CD8-positive, alpha-beta memory T cell (primary cell): ENCODE data around the gene PXK. TPM values are rescaled to one million over a fixed set of nuclear protein-coding genes. Genes with fewer than 3 reads are reported as not detected.

ENCODE experiments used
- CTCF ChIA-PET: fragments of 350-600 bp; sonication (Branson Sonifier 250); formaldehyde crosslinking; loops from one replicate; lab custom pipeline; 2021; ENCODE audit warnings: antibody characterized with exemption; lab: Charles Lee
- POLR2A ChIA-PET: fragments of 350-600 bp; sonication (Branson Sonifier 250); formaldehyde crosslinking; loops from one replicate; lab custom pipeline; 2021; ENCODE audit warnings: antibody characterized with exemption; lab: Charles Lee
- DNase-seq, 5 donors: peaks; one replicate each; pipeline versions ENCODE4 v3.0.0 to v3.0.0-alpha.2; 2020 to 2022; ENCODE audit warnings: mixed read lengths in 1 of 5
- H3K27ac ChIP-seq: one replicate; pipeline ENCODE4 v1.7.0; 2013; ENCODE audit warnings: low read depth, mild to moderate bottlenecking, low read length, moderate library complexity
- H3K27me3 ChIP-seq: 2 replicates; pipeline ENCODE4 v1.7.0; 2013; ENCODE audit warnings: low read length, mild to moderate bottlenecking; ENCODE audit not compliant: insufficient read depth, poor library complexity, severe bottlenecking
- H3K36me3 ChIP-seq: 2 replicates; pipeline ENCODE4 v1.7.0; 2013; ENCODE audit warnings: mild to moderate bottlenecking, low read length, moderate library complexity; ENCODE audit not compliant: insufficient read depth
- H3K4me1 ChIP-seq: 2 replicates; pipeline ENCODE4 v1.7.0; 2013; ENCODE audit warnings: mild to moderate bottlenecking, low read length, moderate library complexity; ENCODE audit not compliant: insufficient read depth
- H3K4me3 ChIP-seq: 2 replicates; pipeline ENCODE4 v1.7.0; 2013; ENCODE audit warnings: mild to moderate bottlenecking, low read length
- H3K9me3 ChIP-seq: 2 replicates; pipeline ENCODE4 v1.7.0; 2013; ENCODE audit warnings: mild to moderate bottlenecking, low read length
- H3K27ac Mint-ChIP-seq, 8 donors: one replicate each; pipeline ENCODE4 v1.8.0; 2020 to 2021; ENCODE audit warnings: mixed read lengths in 8 of 8, mild to moderate bottlenecking in 6 of 8, inconsistent platforms in 3 of 8, moderate library complexity in 3 of 8
- H3K27me3 Mint-ChIP-seq, 2 donors: one replicate each; pipeline ENCODE4 v1.8.0; 2020 to 2021; ENCODE audit warnings: mixed read lengths in 2 of 2, mild to moderate bottlenecking in 1 of 2, moderate library complexity in 1 of 2
- H3K36me3 Mint-ChIP-seq, 3 donors: one replicate each; pipeline ENCODE4 v1.8.0; 2020 to 2021; ENCODE audit warnings: mixed read lengths in 3 of 3, inconsistent platforms in 1 of 3, mild to moderate bottlenecking in 1 of 3
- H3K4me1 Mint-ChIP-seq, 3 donors: one replicate each; pipeline ENCODE4 v1.8.0; 2020 to 2021; ENCODE audit warnings: mixed read lengths in 3 of 3, inconsistent platforms in 1 of 3, mild to moderate bottlenecking in 1 of 3
- H3K4me3 Mint-ChIP-seq, 7 donors: one replicate each; pipeline ENCODE4 v1.8.0; 2020 to 2021; ENCODE audit warnings: mixed read lengths in 7 of 7, mild to moderate bottlenecking in 6 of 7, moderate library complexity in 4 of 7, inconsistent platforms in 2 of 7
- H3K9me3 Mint-ChIP-seq, 5 donors: one replicate each; pipeline ENCODE4 v1.8.0; 2020 to 2022; ENCODE audit warnings: mixed read lengths in 5 of 5, mild to moderate bottlenecking in 3 of 5, moderate library complexity in 2 of 5, inconsistent platforms in 1 of 5
- polyA plus RNA-seq: library from polyadenylated mRNA; unstranded; fragments of 300-500 nt; fragmentation: Illumina TruSeq; gene quantifications from one replicate; pipeline ENCODE4 v1.2.3, GENCODE V29; 2021
- total RNA-seq, 2 experiments: library from RNA; stranded (reverse); gene quantifications; one replicate each; pipeline ENCODE4 v1.2.3, GENCODE V29; 2021

The PXK gene
- total and polyA plus RNA-seq, 3 experiments from 2014 or later = 24.8 to 27.8 (median 27.2) TPM

- Mint-ChIP-seq H3K27ac (peak overlapping the region in 1 of 8 donors; percentile 41), H3K4me1 (peaks cover 0 to 7% (median 7%) of the 10 kb centered on the region in 3 donors), H3K27me3 (no peaks in the 10 kb centered on the region), H3K9me3 (no peaks in the 10 kb centered on the region), H3K4me3 (no peak overlapping the region), H3K36me3 (peaks cover 0 to 25% (median 6%) of the 10 kb centered on the region in 3 donors)
- no peaks in the 10 kb centered on the region for H3K4me1 ChIP-seq
- H3K36me3 ChIP-seq = no peaks in the 10 kb centered on the region
- no peaks in the 10 kb centered on the region for H3K27me3 ChIP-seq
- H3K9me3 ChIP-seq = no peaks in the 10 kb centered on the region
- no peak overlapping the region for H3K27ac ChIP-seq
- no peak overlapping the region for H3K4me3 ChIP-seq
- no peak for DNase-seq
- CTCF ChIA-PET = interaction anchor here (0.9 to 2.7 kb wide), 6 partner anchors 9 to 228 kb away, joined by 3 to 16 read pairs (median 5); partner anchors contain the start of genes HTD2 and RPP14
- POLR2A ChIA-PET = no interaction called here
These were observed 83.5 kb downstream of the PXK start for GRCh38 chr3:58416191-58416590.

- Histone ChIP-seq H3K4me3 (no peak overlapping the region), H3K27ac (no peak overlapping the region), H3K9me3 (no peaks in the 10 kb centered on the region), H3K4me1 (no peaks in the 10 kb centered on the region), H3K36me3 (no peaks in the 10 kb centered on the region), H3K27me3 (no peaks in the 10 kb centered on the region)
- ChIA-PET POLR2A (interaction anchor here (0.6 kb wide), 1 partner anchor 181 kb away, joined by 3 read pairs; no protein-coding TSS in a partner anchor), CTCF (interaction anchor here (1.0 to 2.7 kb wide), 3 partner anchors 14 to 111 kb away, joined by 3 to 16 read pairs (median 5); partner anchors contain the start of genes HTD2 and RPP14)
- Mint-ChIP-seq H3K27me3 (no peaks in the 10 kb centered on the region), H3K36me3 (peaks cover 0 to 19% (median 7%) of the 10 kb centered on the region in 3 donors), H3K9me3 (no peaks in the 10 kb centered on the region), H3K4me3 (no peak overlapping the region), H3K4me1 (peaks cover 0 to 7% (median 7%) of the 10 kb centered on the region in 3 donors), H3K27ac (no peak overlapping the region)
- DNase-seq = no peak
These were observed 84.4 kb downstream of the PXK start for GRCh38 chr3:58417075-58417474.

DNA sequence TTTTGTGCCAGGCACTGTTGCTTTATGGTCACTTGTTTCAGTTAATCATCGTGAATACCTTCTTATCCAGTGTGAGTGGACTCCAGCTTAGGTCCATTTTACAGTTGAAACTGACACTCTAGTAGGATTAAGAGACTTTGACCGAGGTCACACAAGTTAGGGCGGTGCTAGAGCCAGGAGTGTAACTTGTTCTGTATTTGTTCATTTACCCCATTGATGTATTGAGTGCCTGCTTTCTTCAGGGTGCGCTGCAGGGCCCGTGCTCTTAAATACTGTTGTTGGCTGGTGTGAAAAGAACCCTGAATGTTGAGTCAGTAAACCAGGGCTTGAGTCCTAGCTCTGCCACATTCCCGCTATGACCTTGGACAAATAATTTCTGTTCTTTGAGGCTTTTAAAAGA lies 85.5 kb downstream of the PXK start:
- peak overlapping the region in 3 of 8 donors; percentile 30 to 65 (median 45) for H3K27ac Mint-ChIP-seq
- CTCF ChIA-PET = interaction anchor here (1.0 to 1.8 kb wide), 3 partner anchors 15 to 112 kb away, joined by 3 to 9 read pairs (median 5); partner anchors contain the start of genes HTD2 and RPP14
- no peaks in the 10 kb centered on the region for H3K27me3 ChIP-seq
- H3K4me3 Mint-ChIP-seq = no peak overlapping the region
- no peak for DNase-seq
- H3K36me3 ChIP-seq = no peaks in the 10 kb centered on the region
- peaks cover 0 to 7% (median 7%) of the 10 kb centered on the region in 3 donors for H3K4me1 Mint-ChIP-seq
- no peak overlapping the region for H3K4me3 ChIP-seq
- H3K9me3 ChIP-seq = no peaks in the 10 kb centered on the region
- H3K36me3 Mint-ChIP-seq = peaks cover 0 to 14% (median 6%) of the 10 kb centered on the region in 3 donors
- no peaks in the 10 kb centered on the region for H3K27me3 Mint-ChIP-seq
- POLR2A ChIA-PET = interaction anchor here (0.5 kb wide), 1 partner anchor 37 kb away, joined by 3 read pairs; no protein-coding TSS in a partner anchor
- H3K4me1 ChIP-seq = no peaks in the 10 kb centered on the region
- H3K27ac ChIP-seq = no peak overlapping the region
- no peaks in the 10 kb centered on the region for H3K9me3 Mint-ChIP-seq

DNA sequence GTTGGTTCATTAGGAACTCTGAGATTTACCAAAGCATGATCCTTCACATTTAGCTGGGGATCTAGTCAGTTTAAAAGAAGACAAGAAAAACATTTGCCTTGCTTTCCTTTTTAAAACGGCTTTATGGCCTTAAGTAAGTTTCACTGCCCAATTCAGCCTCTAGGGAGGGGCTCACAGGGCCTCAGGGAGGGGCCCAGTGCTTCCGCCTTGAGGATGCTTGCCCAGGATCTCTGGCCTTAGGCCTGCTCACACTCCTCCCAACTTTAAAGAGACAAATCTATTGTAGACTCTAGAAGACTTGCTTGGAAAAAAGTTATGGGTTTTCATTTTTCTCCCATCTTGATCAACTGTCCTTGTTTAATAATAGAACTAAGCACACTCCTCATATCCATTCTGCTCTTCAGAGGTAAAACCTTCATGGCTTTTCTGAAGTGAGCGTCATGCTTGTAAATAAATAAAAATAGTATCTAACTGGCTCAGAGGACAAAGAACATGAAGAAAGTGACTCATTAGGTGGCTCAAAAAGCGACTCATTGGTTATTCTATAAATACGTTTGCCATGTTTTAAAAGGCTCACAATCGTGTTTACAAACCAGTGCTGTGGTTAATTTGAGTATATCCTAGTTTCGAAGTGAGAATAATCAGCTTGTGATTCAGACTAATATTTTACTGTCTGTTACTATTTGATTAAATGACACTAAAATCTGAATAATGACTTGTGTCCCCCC lies 87.3 kb downstream of the PXK start:
- H3K27ac ChIP-seq = no peak overlapping the region
- H3K4me3 ChIP-seq = no peak overlapping the region
- Mint-ChIP-seq H3K36me3 (peaks cover 0 to 29% (median 8%) of the 10 kb centered on the region in 3 donors), H3K27ac (peak overlapping the region in 7 of 8 donors; percentile 24 to 87 (median 71)), H3K9me3 (no peaks in the 10 kb centered on the region), H3K4me3 (no peak overlapping the region), H3K27me3 (no peaks in the 10 kb centered on the region), H3K4me1 (peaks cover 0 to 4% (median 0%) of the 10 kb centered on the region in 3 donors)
- no peaks in the 10 kb centered on the region for H3K27me3 ChIP-seq
- H3K9me3 ChIP-seq = no peaks in the 10 kb centered on the region
- DNase-seq = no peak
- CTCF ChIA-PET = no interaction called here
- H3K36me3 ChIP-seq = no peaks in the 10 kb centered on the region
- POLR2A ChIA-PET = interaction anchor here (1.1 kb wide), 1 partner anchor 13 kb away, joined by 4 read pairs; the partner anchor contains the start of gene PDHB
- H3K4me1 ChIP-seq = no peaks in the 10 kb centered on the region

- Histone ChIP-seq H3K36me3 (peaks cover 3% of the 10 kb centered on the region), H3K4me1 (no peaks in the 10 kb centered on the region), H3K9me3 (no peaks in the 10 kb centered on the region), H3K4me3 (no peak overlapping the region), H3K27me3 (no peaks in the 10 kb centered on the region), H3K27ac (no peak overlapping the region)
- ChIA-PET POLR2A (interaction anchor here (1.1 kb wide), 1 partner anchor 12 kb away, joined by 4 read pairs; the partner anchor contains the start of gene PDHB), CTCF (interaction anchor here (1.0 kb wide), 1 partner anchor 86 kb away, joined by 3 read pairs; no protein-coding TSS in a partner anchor)
- H3K27me3 Mint-ChIP-seq = no peaks in the 10 kb centered on the region
- no peaks in the 10 kb centered on the region for H3K9me3 Mint-ChIP-seq
- H3K4me1 Mint-ChIP-seq = peaks cover 0 to 4% (median 0%) of the 10 kb centered on the region in 3 donors
- H3K4me3 Mint-ChIP-seq = no peak overlapping the region
- H3K27ac Mint-ChIP-seq = peak overlapping the region in 3 of 8 donors; percentile 17 to 66 (median 45)
- H3K36me3 Mint-ChIP-seq = peaks cover 0 to 39% (median 11%) of the 10 kb centered on the region in 3 donors
- no peak for DNase-seq
These were observed 88.3 kb downstream of the PXK start for GRCh38 chr3:58421004-58421403.

GRCh38 chr3:58422756-58423325 lies 90.1 kb downstream of the PXK start:
- no peak overlapping the region for H3K4me3 ChIP-seq
- DNase-seq = no peak
- CTCF ChIA-PET = interaction anchor here (1.1 kb wide), 1 partner anchor 10 kb away, joined by 3 read pairs; the partner anchor contains the start of gene PDHB
- no peaks in the 10 kb centered on the region for H3K27me3 ChIP-seq
- POLR2A ChIA-PET = no interaction called here
- no peak overlapping the region for H3K27ac ChIP-seq
- Mint-ChIP-seq H3K27ac (peak overlapping the region in 3 of 8 donors; percentile 1 to 85 (median 62)), H3K4me1 (peaks cover 0 to 4% (median 1%) of the 10 kb centered on the region in 3 donors), H3K27me3 (no peaks in the 10 kb centered on the region), H3K36me3 (peaks cover 0 to 50% (median 13%) of the 10 kb centered on the region in 3 donors), H3K4me3 (no peak overlapping the region), H3K9me3 (no peaks in the 10 kb centered on the region)
- peaks cover 15% of the 10 kb centered on the region for H3K36me3 ChIP-seq
- H3K9me3 ChIP-seq = no peaks in the 10 kb centered on the region
- no peaks in the 10 kb centered on the region for H3K4me1 ChIP-seq

- Histone ChIP-seq H3K27me3 (no peaks in the 10 kb centered on the region), H3K4me1 (no peaks in the 10 kb centered on the region), H3K9me3 (no peaks in the 10 kb centered on the region), H3K36me3 (peaks cover 31% of the 10 kb centered on the region), H3K4me3 (no peak overlapping the region), H3K27ac (no peak overlapping the region)
- CTCF ChIA-PET = interaction anchor here (1.2 to 1.6 kb wide), 2 partner anchors 9 to 118 kb away, joined by 4 to 5 read pairs; partner anchors contain the start of genes HTD2 and RPP14
- H3K4me3 Mint-ChIP-seq = no peak overlapping the region
- no peaks in the 10 kb centered on the region for H3K27me3 Mint-ChIP-seq
- POLR2A ChIA-PET = interaction anchor here (0.8 kb wide), 1 partner anchor 629 kb away, joined by 3 read pairs; no protein-coding TSS in a partner anchor
- no peaks in the 10 kb centered on the region for H3K9me3 Mint-ChIP-seq
- peaks cover 0 to 66% (median 15%) of the 10 kb centered on the region in 3 donors for H3K36me3 Mint-ChIP-seq
- peak overlapping the region in 4 of 8 donors; percentile 58 to 87 (median 66) for H3K27ac Mint-ChIP-seq
- DNase-seq = no peak
- peaks cover 0 to 4% (median 4%) of the 10 kb centered on the region in 3 donors for H3K4me1 Mint-ChIP-seq
These were observed 91.9 kb downstream of the PXK start for GRCh38 chr3:58424613-58425012.
